H1 (cell line): ENCODE results near the gene MXD3. TPM values are rescaled to one million over a fixed set of nuclear protein-coding genes. Genes with fewer than 3 reads are reported as not detected.

ENCODE experiments used
- ATF2 ChIP-seq: IDR thresholded peaks from 2 replicates; pipeline ENCODE4 v1.6.1; 2012; ENCODE audit warnings: low read length, inconsistent platforms
- ATF3 ChIP-seq: IDR thresholded peaks from 2 replicates; pipeline ENCODE4 v1.6.1; 2011; ENCODE audit warnings: low read depth, mild to moderate bottlenecking, low read length; ENCODE audit not compliant: insufficient read depth
- CHD2 ChIP-seq: IDR thresholded peaks from 2 replicates; pipeline ENCODE4 v1.6.1; 2012; ENCODE audit warnings: low read length, improper control_type of control experiment
- CREB1 ChIP-seq: IDR thresholded peaks from 2 replicates; pipeline ENCODE4 v1.6.1; 2012; ENCODE audit warnings: inconsistent platforms
- EZH2 ChIP-seq: fragments of 200-600 bp; sonication (generic); IDR thresholded peaks from 2 replicates; pipeline ENCODE4 v1.7.1; 2012; ENCODE audit warnings: low read depth, mild to moderate bottlenecking, moderate library complexity, low read length, inconsistent platforms; ENCODE audit not compliant: severe bottlenecking
- GABPA ChIP-seq: IDR thresholded peaks from 2 replicates; pipeline ENCODE4 v1.6.1; 2011; ENCODE audit warnings: mild to moderate bottlenecking, low read length, moderate library complexity, borderline replicate concordance; ENCODE audit not compliant: insufficient read depth
- GTF2F1 ChIP-seq: IDR thresholded peaks from 2 replicates; pipeline ENCODE4 v1.6.1; 2012; ENCODE audit warnings: low read depth, low read length, improper control_type of control experiment, borderline replicate concordance
- JUND ChIP-seq: IDR thresholded peaks from 2 replicates; pipeline ENCODE4 v1.6.1; 2011; ENCODE audit warnings: mild to moderate bottlenecking, improper control_type of control experiment, low read length
- KDM4A ChIP-seq: IDR thresholded peaks from one replicate; pipeline ENCODE4 v1.7.1; 2012; ENCODE audit warnings: low read depth, mild to moderate bottlenecking, moderate library complexity, low read length, inconsistent platforms; ENCODE audit not compliant: severe bottlenecking
- POU5F1 ChIP-seq: IDR thresholded peaks from 2 replicates; pipeline ENCODE4 v1.6.1; 2011; ENCODE audit warnings: low read depth, mild to moderate bottlenecking, low read length, moderate library complexity
- RNF2 ChIP-seq: fragments of 200-900, 300-1000 bp; sonication (generic); IDR thresholded peaks from 2 replicates; pipeline ENCODE4 v1.7.1; 2016; ENCODE audit warnings: borderline replicate concordance, low read depth, mild to moderate bottlenecking, antibody characterized with exemption, low read length; ENCODE audit not compliant: poor library complexity, severe bottlenecking; ENCODE audit errors: missing control alignments
- RXRA ChIP-seq: IDR thresholded peaks from 2 replicates; pipeline ENCODE4 v1.6.1; 2011; ENCODE audit warnings: low read depth, mild to moderate bottlenecking, low read length, moderate library complexity; ENCODE audit not compliant: insufficient read depth
- SUZ12 ChIP-seq: fragments of 200-600 bp; sonication (generic); IDR thresholded peaks from 2 replicates; pipeline ENCODE4 v1.6.1; 2012; ENCODE audit warnings: mild to moderate bottlenecking, inconsistent platforms, low read length, moderate library complexity, mixed read lengths
- TAF1 ChIP-seq: IDR thresholded peaks from 2 replicates; pipeline ENCODE4 v1.6.1; 2011; ENCODE audit warnings: mild to moderate bottlenecking, low read depth, low read length
- TEAD4 ChIP-seq: IDR thresholded peaks from 2 replicates; pipeline ENCODE4 v1.6.1; 2012; ENCODE audit warnings: low read depth, low read length, inconsistent platforms, mixed read lengths
- YY1 ChIP-seq: IDR thresholded peaks from 2 replicates; pipeline ENCODE4 v1.6.1; 2011; ENCODE audit warnings: low read depth, mild to moderate bottlenecking, low read length
- ZNF274 ChIP-seq: IDR thresholded peaks from 2 replicates; pipeline ENCODE4 v1.7.0; 2012; ENCODE audit warnings: low read length, borderline replicate concordance; ENCODE audit errors: extremely low read depth
- polyA plus RNA-seq, 7 experiments: library from polyadenylated mRNA; depleted of rRNA in 3 of 7; stranded (reverse) in 5 of 7; unstranded in 2 of 7; fragments of >200 nt in 5 of 7; fragments of 200-250 nt in 2 of 7; gene quantifications; 1 replicate in 5 of 7; 2 replicates in 1 of 7; 4 replicates in 1 of 7; pipeline versions ENCODE4 v1.2.1 to v1.2.3, GENCODE V29; 2011 to 2013; ENCODE audit warnings: missing spikeins in 2 of 7, mixed read lengths in 2 of 7
- total RNA-seq: library from RNA; stranded (reverse); fragmentation: NEBNext Ultra II Directional; extraction: Animal tissue kit (Norgen Biotek cat#: 25700); gene quantifications from 2 replicates; pipeline ENCODE4 v1.2.1, GENCODE V29; 2021
- TF ChIP-seq, protein P1 (sequence below), 3 experiments: IDR thresholded peaks; 1 replicate in 2 of 3; 2 replicates in 1 of 3; pipeline versions ENCODE4 v1.5.1 to v1.6.1; 2011; ENCODE audit warnings: low read length in 3 of 3, mild to moderate bottlenecking in 3 of 3, inconsistent platforms in 2 of 3, low read depth in 1 of 3, moderate library complexity in 1 of 3; ENCODE audit not compliant: insufficient read depth in 1 of 3; ENCODE audit errors: control extremely low read depth in 1 of 3

MXD3 gene
- total and polyA plus RNA-seq, 2 of the 8 experiments (the other 6 are each of a cell fraction or from before 2014, with no cell fraction given), result 6.5 to 7.7 TPM

- TF ChIP-seq RXRA, result no peak
- TF ChIP-seq KDM4A, result no peak
- no peak for TF ChIP-seq ATF2
- TF ChIP-seq TEAD4, result peak; percentile 71
- TF ChIP-seq ATF3, result no peak
- TF ChIP-seq YY1, result peak; percentile 95
- peak; percentile 53; the same call in 1 of the 2 replicates for TF ChIP-seq JUND
- no peak for TF ChIP-seq ZNF274
- TF ChIP-seq, protein P1, sequence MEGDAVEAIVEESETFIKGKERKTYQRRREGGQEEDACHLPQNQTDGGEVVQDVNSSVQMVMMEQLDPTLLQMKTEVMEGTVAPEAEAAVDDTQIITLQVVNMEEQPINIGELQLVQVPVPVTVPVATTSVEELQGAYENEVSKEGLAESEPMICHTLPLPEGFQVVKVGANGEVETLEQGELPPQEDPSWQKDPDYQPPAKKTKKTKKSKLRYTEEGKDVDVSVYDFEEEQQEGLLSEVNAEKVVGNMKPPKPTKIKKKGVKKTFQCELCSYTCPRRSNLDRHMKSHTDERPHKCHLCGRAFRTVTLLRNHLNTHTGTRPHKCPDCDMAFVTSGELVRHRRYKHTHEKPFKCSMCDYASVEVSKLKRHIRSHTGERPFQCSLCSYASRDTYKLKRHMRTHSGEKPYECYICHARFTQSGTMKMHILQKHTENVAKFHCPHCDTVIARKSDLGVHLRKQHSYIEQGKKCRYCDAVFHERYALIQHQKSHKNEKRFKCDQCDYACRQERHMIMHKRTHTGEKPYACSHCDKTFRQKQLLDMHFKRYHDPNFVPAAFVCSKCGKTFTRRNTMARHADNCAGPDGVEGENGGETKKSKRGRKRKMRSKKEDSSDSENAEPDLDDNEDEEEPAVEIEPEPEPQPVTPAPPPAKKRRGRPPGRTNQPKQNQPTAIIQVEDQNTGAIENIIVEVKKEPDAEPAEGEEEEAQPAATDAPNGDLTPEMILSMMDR (IDR thresholded peaks at IDR 0.05; ENCODE audit: control extremely low read depth in 1 of 3, insufficient read depth in 1 of 3, low read depth in 1 of 3, low read length in 3 of 3), result no peak
- TF ChIP-seq CHD2, result peak; percentile 90
- TF ChIP-seq EZH2, result no peak
- TF ChIP-seq SUZ12, result no peak
- TF ChIP-seq POU5F1, result no peak
- TF ChIP-seq GABPA, result peak; percentile 98
- TF ChIP-seq CREB1, result peak; percentile 69
- TF ChIP-seq RNF2, result no peak
- TF ChIP-seq TAF1, result peak; percentile 90
- no peak for TF ChIP-seq GTF2F1
Observed at GRCh38 chr5:177351392-177352329, 40.0 kb upstream of the MXD3 start, which contains the start of gene LMAN2 (continued).
